ENCODE measurements around the gene ARL5A. TPM values are rescaled to one million over a fixed set of nuclear protein-coding genes. Genes with fewer than 3 reads are reported as not detected.

ARL5A gene
- total RNA-seq, 6 experiments from 2014 or later, result 32.0 to 46.6 (median 39.9) TPM

GRCh38 chr2:151815821-151816489 lies 12.3 kb downstream of the ARL5A start:
- peaks cover 4% of the 10 kb centered on the region; the same call in 1 of the 2 replicates for H3K4me1 Mint-ChIP-seq (ENCODE audit: low read depth)
- no peak overlapping the region for H3K27ac Mint-ChIP-seq
- DNase-seq, result no peak
- H3K27me3 Mint-ChIP-seq (ENCODE audit: insufficient read depth), result no peaks in the 10 kb centered on the region
- H3K36me3 Mint-ChIP-seq (ENCODE audit: low read depth), result peaks cover 13% of the 10 kb centered on the region
- TF ChIP-seq CTCF (IDR thresholded peaks at IDR 0.05), result no peak
- no peak overlapping the region for H3K4me3 Mint-ChIP-seq
- no peaks in the 10 kb centered on the region for H3K9me3 Mint-ChIP-seq

- DNase-seq, result no peak
- H3K27ac Mint-ChIP-seq, result no peak overlapping the region
- H3K4me1 Mint-ChIP-seq (ENCODE audit: low read depth), result no peaks in the 10 kb centered on the region
- no peak for TF ChIP-seq CTCF (IDR thresholded peaks at IDR 0.05)
- no peaks in the 10 kb centered on the region for H3K27me3 Mint-ChIP-seq (ENCODE audit: insufficient read depth)
- H3K36me3 Mint-ChIP-seq (ENCODE audit: low read depth), result peaks cover 13% of the 10 kb centered on the region
- H3K4me3 Mint-ChIP-seq, result no peak overlapping the region
- no peaks in the 10 kb centered on the region for H3K9me3 Mint-ChIP-seq
Observed at GRCh38 chr2:151810489-151810888, 17.7 kb downstream of the ARL5A start.

GRCh38 chr2:151809073-151809383 lies 19.2 kb downstream of the ARL5A start:
- no peaks in the 10 kb centered on the region for H3K27me3 Mint-ChIP-seq (ENCODE audit: insufficient read depth)
- H3K27ac Mint-ChIP-seq, result no peak overlapping the region
- no peak for TF ChIP-seq CTCF (IDR thresholded peaks at IDR 0.05)
- H3K4me3 Mint-ChIP-seq, result no peak overlapping the region
- peaks cover 13% of the 10 kb centered on the region for H3K36me3 Mint-ChIP-seq (ENCODE audit: low read depth)
- no peak for DNase-seq
- no peaks in the 10 kb centered on the region for H3K4me1 Mint-ChIP-seq (ENCODE audit: low read depth)
- no peaks in the 10 kb centered on the region for H3K9me3 Mint-ChIP-seq

- DNase-seq, result peak; percentile 25
- no peaks in the 10 kb centered on the region for H3K27me3 Mint-ChIP-seq (ENCODE audit: insufficient read depth)
- no peaks in the 10 kb centered on the region for H3K4me1 Mint-ChIP-seq (ENCODE audit: low read depth)
- TF ChIP-seq CTCF (IDR thresholded peaks at IDR 0.05), result peak; percentile 83
- no peak overlapping the region for H3K27ac Mint-ChIP-seq
- no peaks in the 10 kb centered on the region for H3K9me3 Mint-ChIP-seq
- peaks cover 13% of the 10 kb centered on the region for H3K36me3 Mint-ChIP-seq (ENCODE audit: low read depth)
- no peak overlapping the region for H3K4me3 Mint-ChIP-seq
Observed at GRCh38 chr2:151808258-151809072, 19.8 kb downstream of the ARL5A start.

GRCh38 chr2:151805961-151806360 lies 22.3 kb downstream of the ARL5A start:
- TF ChIP-seq CTCF (IDR thresholded peaks at IDR 0.05), result no peak
- no peak for DNase-seq
- Mint-ChIP-seq H3K36me3 (ENCODE audit: low read depth) (peaks cover 7% of the 10 kb centered on the region; the same call in 1 of the 2 replicates), H3K4me3 (no peak overlapping the region), H3K4me1 (ENCODE audit: low read depth) (no peaks in the 10 kb centered on the region), H3K27me3 (ENCODE audit: insufficient read depth) (no peaks in the 10 kb centered on the region), H3K27ac (no peak overlapping the region), H3K9me3 (no peaks in the 10 kb centered on the region)
